ENCODE data around the gene SPPL2B.

The SPPL2B gene

GRCh38 chr19:2353159-2353886 lies 24.8 kb downstream of the SPPL2B start:
- ChIA-PET POLR2A (no interaction called here), CTCF (no interaction called here)
- no peak for TF ChIP-seq FOXK2 (IDR thresholded peaks at IDR 0.05)
- TF ChIP-seq BHLHE40 (IDR thresholded peaks at IDR 0.05; ENCODE audit: borderline replicate concordance) = no peak
- DNase-seq (ENCODE audit: extremely low spot score) = no peak

GRCh38 chr19:2353887-2354592 lies 25.6 kb downstream of the SPPL2B start:
- POLR2A ChIA-PET = interaction anchor here (1.6 kb wide), 1 partner anchor 26 kb away, joined by 6 read pairs; the partner anchor contains the start of genes LSM7 and SPPL2B
- CTCF ChIA-PET = no interaction called here
- DNase-seq (ENCODE audit: extremely low spot score) = no peak
- TF ChIP-seq TARDBP (IDR thresholded peaks at IDR 0.05) = no peak

- ChIA-PET POLR2A (interaction anchor here (1.6 kb wide), 1 partner anchor 27 kb away, joined by 6 read pairs; the partner anchor contains the start of genes LSM7 and SPPL2B), CTCF (no interaction called here)
Measured at GRCh38 chr19:2354670-2355069, 26.2 kb downstream of the SPPL2B start.

GRCh38 chr19:2355168-2356035 lies 26.9 kb downstream of the SPPL2B start:
- POLR2A ChIA-PET = interaction anchor here (1.6 kb wide), 1 partner anchor 27 kb away, joined by 6 read pairs; the partner anchor contains the start of genes LSM7 and SPPL2B
- TF ChIP-seq NFRKB (IDR thresholded peaks at IDR 0.05) (no peak), HDGF (IDR thresholded peaks at IDR 0.05; ENCODE audit: borderline replicate concordance) (no peak), LEF1 (IDR thresholded peaks at IDR 0.05; ENCODE audit: borderline replicate concordance) (no peak), FOXK2 (IDR thresholded peaks at IDR 0.05) (no peak), SP1 (IDR thresholded peaks at IDR 0.05) (no peak), BHLHE40 (IDR thresholded peaks at IDR 0.05; ENCODE audit: borderline replicate concordance) (no peak), PKNOX1 (IDR thresholded peaks at IDR 0.05) (no peak), ELF4 (IDR thresholded peaks at IDR 0.05) (no peak), ARNT (IDR thresholded peaks at IDR 0.05) (no peak), ZNF384 (IDR thresholded peaks at IDR 0.05) (no peak)
- DNase-seq (ENCODE audit: extremely low spot score) = no peak
- CTCF ChIA-PET = no interaction called here

More at GRCh38 chr19:2354670-2355069, 26.2 kb downstream of the SPPL2B start:
- no peak for DNase-seq (ENCODE audit: extremely low spot score)
- no peak for TF ChIP-seq TARDBP (IDR thresholded peaks at IDR 0.05)
- no peak for TF ChIP-seq ZNF384 (IDR thresholded peaks at IDR 0.05)
- TF ChIP-seq BHLHE40 (IDR thresholded peaks at IDR 0.05; ENCODE audit: borderline replicate concordance) = no peak
- TF ChIP-seq FOXA1 (IDR thresholded peaks at IDR 0.05) = no peak
- no peak for TF ChIP-seq PKNOX1 (IDR thresholded peaks at IDR 0.05)
- no peak for TF ChIP-seq SUZ12 (IDR thresholded peaks at IDR 0.05)
- TF ChIP-seq L3MBTL2 (conservative IDR thresholded peaks at IDR 0.05) = no peak
- TF ChIP-seq HDGF (IDR thresholded peaks at IDR 0.05; ENCODE audit: borderline replicate concordance) = no peak
- TF ChIP-seq NFRKB (IDR thresholded peaks at IDR 0.05) = no peak

DNA sequence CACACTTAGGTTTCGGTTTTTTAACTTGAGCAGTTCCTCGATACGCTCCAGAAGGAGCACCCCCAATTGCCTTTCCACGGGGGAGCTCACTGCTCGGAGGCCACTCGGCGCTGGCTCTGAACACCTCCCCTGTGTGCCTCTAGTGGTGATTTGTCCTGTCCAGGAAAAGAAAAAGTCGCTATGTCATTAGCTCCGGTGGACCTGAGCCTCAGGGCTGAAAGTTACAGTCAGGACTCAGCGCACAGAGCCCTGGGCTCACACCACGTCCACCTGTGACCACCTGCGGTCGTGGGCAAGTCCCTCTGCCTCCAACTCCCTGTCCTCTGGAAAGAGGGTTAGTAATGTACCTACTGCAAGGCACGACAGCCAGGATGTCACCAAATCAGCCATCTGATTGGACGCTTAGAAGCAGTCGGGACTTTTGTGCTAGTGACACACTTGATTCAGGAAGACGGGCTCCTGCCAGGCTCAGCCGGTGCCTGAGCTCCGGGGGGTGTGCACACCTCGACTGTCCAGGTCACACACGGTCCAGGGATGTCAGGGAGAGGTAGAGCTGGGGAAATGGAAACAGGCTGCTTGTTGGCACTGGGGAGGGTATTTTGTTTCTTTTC lies 27.7 kb downstream of the SPPL2B start:
- no peak for DNase-seq (ENCODE audit: extremely low spot score)
- CTCF ChIA-PET = no interaction called here
- TF ChIP-seq FOXA1 (IDR thresholded peaks at IDR 0.05) (no peak), CTBP1 (IDR thresholded peaks at IDR 0.05; ENCODE audit: borderline replicate concordance) (no peak), BHLHE40 (IDR thresholded peaks at IDR 0.05; ENCODE audit: borderline replicate concordance) (no peak), L3MBTL2 (conservative IDR thresholded peaks at IDR 0.05) (no peak), ZNF384 (IDR thresholded peaks at IDR 0.05) (no peak), ARNT (IDR thresholded peaks at IDR 0.05) (no peak), NFRKB (IDR thresholded peaks at IDR 0.05) (no peak), SUZ12 (IDR thresholded peaks at IDR 0.05) (no peak), SP1 (IDR thresholded peaks at IDR 0.05) (no peak), FOXM1 (IDR thresholded peaks at IDR 0.05; ENCODE audit: borderline replicate concordance) (no peak), HDGF (IDR thresholded peaks at IDR 0.05; ENCODE audit: borderline replicate concordance) (no peak), TARDBP (IDR thresholded peaks at IDR 0.05) (no peak), ELF4 (IDR thresholded peaks at IDR 0.05) (no peak), PKNOX1 (IDR thresholded peaks at IDR 0.05) (no peak)
- POLR2A ChIA-PET = no interaction called here
